ENCODE results near the gene MAGEA4.
"Not testable (repeated sequence)": the region's sequence is repeated elsewhere in the genome, so short reads cannot be mapped to it uniquely, and the experiment has no call there.

The MAGEA4 gene, protein sequence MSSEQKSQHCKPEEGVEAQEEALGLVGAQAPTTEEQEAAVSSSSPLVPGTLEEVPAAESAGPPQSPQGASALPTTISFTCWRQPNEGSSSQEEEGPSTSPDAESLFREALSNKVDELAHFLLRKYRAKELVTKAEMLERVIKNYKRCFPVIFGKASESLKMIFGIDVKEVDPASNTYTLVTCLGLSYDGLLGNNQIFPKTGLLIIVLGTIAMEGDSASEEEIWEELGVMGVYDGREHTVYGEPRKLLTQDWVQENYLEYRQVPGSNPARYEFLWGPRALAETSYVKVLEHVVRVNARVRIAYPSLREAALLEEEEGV

DNA sequence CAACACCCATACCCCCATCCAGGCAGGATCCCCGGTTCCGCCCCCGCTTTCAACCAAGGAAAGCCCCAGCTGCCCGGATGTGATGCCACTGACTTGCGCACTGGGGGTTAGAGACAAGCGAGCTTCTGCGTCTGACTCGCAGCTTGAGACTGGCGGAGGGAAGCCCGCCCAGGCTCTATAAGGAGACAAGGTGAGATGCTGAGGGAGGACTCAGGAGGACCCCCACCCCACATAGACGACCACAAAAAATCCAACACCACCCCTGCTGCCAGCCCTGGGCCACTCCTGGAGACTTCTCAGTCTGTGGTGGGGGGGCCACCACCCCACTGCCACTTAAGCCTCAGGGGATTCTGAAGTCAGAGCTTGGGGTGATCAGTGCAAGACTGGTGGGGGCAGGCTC, at the start of gene MAGEA4:
MAGEA4 (plus strand) TSS at position 110 of the 400 bp plus-strand sequence. CDS start 10,776 bp downstream, outside the sequence.
- no peak for DNase-seq

- DNase-seq: no peak
Observed at GRCh38 chrX:151870602-151871001, 42.1 kb upstream of the MAGEA4 start.

GRCh38 chrX:151871244-151871643, 41.4 kb upstream of the MAGEA4 start:
- no peak for DNase-seq

GRCh38 chrX:151873096-151873495, 39.6 kb upstream of the MAGEA4 start:
- DNase-seq: no peak

GRCh38 chrX:151875270-151876026, 37.2 kb upstream of the MAGEA4 start:
- DNase-seq: no peak

GRCh38 chrX:151878574-151878973, 34.1 kb upstream of the MAGEA4 start:
- no peak for DNase-seq

- DNase-seq: no peak
Observed at GRCh38 chrX:151879856-151880255, 32.8 kb upstream of the MAGEA4 start.

DNA sequence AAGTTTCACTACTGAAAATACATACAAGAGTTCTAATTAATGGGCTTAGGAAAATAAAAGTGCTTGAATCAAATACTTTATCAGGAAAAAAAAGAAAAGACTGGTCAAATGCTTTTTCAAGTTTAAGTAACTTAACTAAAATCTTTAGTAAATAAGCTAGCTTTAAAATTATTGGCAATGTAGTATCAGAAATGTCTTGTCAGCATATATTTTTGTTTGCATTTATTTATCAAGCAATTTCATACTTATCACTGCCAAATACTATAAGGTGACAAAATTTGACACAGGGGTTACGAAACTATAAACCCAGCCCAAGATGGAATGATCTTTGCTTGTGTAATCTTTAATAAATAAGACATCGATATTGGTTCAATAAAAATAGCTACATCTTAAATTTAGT, 31.8 kb upstream of the MAGEA4 start:
- DNase-seq: no peak

GRCh38 chrX:151889421-151889820, 23.3 kb upstream of the MAGEA4 start:
- no peak for DNase-seq

GRCh38 chrX:151896734-151897474, 15.8 kb upstream of the MAGEA4 start:
- no peak for DNase-seq

DNA sequence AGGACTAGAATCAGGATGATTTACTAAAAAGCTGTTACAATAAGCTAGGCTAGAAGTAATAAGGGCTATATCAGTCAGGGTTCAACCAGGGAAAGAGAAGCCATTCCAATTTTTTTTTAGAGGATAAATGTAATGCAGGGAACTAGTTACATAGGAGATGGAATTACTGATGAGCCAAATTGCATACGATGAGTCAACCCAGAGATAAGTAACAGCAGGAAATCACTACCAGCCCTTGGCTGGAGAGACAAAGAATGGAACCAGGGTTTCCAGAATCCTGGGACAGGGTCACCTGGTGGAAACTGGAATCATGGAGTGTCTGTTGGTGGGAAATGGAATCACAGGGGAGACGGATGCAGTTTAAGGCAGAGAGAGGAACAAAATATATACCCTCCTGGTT, 13.1 kb upstream of the MAGEA4 start:
- DNase-seq: no peak

DNA sequence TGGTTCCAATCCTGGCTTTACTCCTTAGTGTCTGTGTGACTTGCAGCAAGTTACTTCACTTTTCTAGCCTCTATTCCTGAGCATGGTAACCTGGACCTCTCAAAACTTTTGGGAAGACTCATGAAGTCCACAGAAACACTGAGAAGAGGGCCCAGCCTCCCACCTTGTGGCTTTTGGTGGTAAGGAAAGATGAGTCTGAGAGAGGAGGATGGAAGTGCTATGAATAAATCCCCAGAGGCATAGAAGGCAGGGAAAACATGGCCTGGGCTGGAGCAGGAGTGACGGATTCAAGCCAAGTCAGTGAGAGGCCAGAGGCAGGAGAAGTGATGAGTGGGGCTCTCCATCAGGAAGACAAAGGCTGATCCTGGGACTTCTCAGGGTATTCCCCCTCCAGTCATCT, 10.9 kb upstream of the MAGEA4 start:
- DNase-seq: no peak

GRCh38 chrX:151902813-151903591, 9.7 kb upstream of the MAGEA4 start:
- DNase-seq: no peak

DNA sequence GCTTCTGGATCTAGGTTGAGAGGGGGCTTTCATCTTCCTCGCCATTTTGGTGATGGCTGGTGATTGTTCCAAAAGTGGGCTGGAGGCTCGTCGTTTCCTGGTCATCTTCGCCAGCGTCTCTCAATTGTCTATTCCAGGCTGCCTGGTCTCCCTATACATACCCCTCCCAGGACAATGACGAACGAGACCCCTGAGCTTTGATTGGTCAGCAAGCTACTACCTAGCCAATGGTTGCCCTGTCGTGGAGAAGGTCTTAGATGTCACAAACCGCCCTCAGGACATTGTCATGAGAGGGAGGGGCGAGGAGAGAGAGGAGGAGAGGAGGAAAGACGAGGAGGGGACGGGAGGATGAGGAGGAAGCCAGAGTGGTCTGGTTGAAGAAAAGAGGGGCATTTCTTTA, 7.7 kb upstream of the MAGEA4 start:
- no peak for DNase-seq

- no peak for DNase-seq
Observed at GRCh38 chrX:151912221-151912620, 468 bp upstream of the MAGEA4 start.

DNA sequence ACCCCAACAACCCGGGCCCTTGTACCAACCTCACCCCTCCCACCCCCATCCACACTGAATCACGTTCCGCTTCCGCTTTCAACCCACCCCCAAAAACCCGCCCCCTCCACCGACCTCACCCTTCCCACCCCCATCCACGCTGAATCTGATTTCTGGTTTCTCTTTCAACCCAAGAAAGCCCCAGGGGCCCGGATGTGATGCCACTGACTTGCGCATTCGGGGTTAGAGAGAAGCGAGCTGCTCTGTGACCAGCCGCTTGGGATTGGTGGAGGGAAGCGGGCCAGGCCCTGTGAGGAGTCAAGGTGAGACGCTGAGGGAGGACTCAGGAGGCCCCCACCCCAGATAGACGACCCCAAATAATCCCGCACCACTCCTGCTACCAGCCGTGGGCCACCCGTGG, 6.0 kb downstream of the MAGEA4 start:
- not testable (repeated sequence) for DNase-seq

- no peak for DNase-seq
Observed at GRCh38 chrX:151919610-151920009, 6.9 kb downstream of the MAGEA4 start.

DNA sequence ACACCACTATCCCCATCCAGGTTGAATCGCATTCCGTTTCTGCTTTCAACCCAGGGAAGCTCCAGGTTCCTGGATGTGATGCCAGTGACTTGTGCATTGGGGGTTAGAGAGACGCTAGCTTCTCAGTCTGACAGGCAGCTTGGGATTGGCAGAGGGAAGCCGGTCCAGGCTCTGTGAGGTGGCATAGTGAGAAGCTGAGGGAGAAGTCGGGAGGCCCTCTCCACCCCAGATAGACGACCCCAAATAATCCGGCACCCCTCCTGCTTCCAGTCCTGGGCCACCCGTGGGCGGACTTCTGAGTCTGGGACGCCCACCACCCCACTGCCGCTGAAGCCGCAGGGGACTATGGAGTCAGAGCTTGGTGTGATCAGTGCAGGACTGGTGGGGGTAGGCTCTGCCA, 7.4 kb downstream of the MAGEA4 start:
- DNase-seq: no peak

DNA sequence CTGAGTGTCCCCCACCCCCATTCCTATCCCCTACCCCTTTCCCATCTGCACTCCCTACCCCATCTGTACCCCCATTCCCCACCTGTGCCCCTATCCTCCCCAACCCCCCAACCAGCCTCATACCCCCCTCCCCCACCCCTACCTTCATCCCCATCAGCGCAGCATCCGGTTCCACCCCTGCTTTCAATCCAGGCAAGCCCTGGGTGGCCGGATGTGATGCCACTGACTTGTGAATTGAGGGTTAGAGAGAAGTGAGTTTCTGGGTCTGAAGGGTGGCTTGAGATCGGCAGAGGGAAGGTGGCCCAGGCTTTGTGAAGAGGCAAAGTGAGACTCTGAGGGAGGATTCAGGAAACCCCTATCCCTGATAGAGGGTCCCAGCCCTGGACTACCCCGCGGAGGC, 7.8 kb downstream of the MAGEA4 start:
- no peak for DNase-seq

- no peak for DNase-seq
Observed at GRCh38 chrX:151921292-151921691, 8.6 kb downstream of the MAGEA4 start.

- DNase-seq: no peak
Observed at GRCh38 chrX:151921866-151922265, 9.2 kb downstream of the MAGEA4 start.

DNA sequence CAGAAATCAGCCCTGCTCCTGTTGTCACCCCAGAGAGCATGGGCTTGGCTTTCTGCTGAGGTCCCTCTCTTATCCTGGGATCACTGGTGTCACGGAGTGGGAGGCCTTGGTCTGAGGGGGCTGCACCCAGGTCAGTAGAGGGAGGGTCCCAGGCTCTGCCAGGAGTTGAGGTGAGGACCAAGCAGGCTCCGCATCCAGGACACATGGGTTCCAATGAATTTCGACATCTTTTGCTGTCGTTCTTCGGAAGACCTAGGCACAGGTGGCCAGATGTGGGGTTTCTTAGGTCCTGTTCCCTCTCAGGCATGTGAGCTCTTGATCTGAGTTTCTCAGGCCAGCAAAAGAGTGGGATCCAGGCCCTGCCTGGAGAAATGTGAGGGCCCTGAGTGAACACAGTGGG, 10.0 kb downstream of the MAGEA4 start:
- no peak for DNase-seq

DNA sequence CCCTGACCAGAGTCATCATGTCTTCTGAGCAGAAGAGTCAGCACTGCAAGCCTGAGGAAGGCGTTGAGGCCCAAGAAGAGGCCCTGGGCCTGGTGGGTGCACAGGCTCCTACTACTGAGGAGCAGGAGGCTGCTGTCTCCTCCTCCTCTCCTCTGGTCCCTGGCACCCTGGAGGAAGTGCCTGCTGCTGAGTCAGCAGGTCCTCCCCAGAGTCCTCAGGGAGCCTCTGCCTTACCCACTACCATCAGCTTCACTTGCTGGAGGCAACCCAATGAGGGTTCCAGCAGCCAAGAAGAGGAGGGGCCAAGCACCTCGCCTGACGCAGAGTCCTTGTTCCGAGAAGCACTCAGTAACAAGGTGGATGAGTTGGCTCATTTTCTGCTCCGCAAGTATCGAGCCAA, 11.0 kb downstream of the MAGEA4 start:
- no peak for DNase-seq
